ENCODE measurements around the gene UTP11.

The UTP11 gene

DNA sequence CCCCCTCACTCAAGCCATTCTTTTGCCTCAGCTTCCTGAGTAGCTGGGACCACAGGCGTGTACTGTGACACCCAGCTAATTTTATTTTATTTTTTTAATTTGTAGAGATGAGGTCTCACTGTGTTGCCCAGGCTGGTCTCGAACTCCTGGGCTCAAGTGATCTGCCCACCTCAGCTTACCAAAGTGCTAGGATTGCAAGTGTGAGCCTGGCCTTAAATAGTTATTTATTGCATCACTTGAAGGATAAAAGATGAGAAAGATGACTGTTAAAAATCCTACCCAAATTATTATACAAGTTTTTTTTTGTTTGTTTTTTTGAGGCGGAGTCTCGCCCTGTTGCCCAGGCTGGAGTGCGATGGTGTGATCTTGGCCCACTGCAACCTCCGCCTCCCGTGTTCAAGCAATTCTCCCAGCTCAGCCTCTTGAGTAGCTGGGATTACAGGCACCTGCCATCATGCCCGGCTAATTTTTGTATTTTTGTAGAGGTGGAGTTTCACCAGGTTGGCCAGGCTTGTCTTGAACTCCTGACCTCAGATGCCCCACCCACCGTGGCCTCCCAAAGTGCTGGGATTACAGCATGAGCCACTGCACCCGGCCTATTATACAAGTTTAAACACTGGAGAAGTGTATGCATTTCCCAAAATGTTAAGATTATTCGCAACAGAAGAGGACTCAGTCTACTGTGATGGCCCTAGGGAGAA, 2.3 kb downstream of the UTP11 start:
- TF ChIP-seq, protein P1, sequence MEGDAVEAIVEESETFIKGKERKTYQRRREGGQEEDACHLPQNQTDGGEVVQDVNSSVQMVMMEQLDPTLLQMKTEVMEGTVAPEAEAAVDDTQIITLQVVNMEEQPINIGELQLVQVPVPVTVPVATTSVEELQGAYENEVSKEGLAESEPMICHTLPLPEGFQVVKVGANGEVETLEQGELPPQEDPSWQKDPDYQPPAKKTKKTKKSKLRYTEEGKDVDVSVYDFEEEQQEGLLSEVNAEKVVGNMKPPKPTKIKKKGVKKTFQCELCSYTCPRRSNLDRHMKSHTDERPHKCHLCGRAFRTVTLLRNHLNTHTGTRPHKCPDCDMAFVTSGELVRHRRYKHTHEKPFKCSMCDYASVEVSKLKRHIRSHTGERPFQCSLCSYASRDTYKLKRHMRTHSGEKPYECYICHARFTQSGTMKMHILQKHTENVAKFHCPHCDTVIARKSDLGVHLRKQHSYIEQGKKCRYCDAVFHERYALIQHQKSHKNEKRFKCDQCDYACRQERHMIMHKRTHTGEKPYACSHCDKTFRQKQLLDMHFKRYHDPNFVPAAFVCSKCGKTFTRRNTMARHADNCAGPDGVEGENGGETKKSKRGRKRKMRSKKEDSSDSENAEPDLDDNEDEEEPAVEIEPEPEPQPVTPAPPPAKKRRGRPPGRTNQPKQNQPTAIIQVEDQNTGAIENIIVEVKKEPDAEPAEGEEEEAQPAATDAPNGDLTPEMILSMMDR (IDR thresholded peaks at IDR 0.05; ENCODE audit: low read depth, low read length) = no peak
- H3K36me3 ChIP-seq = peaks cover 56% of the 10 kb centered on the region
- no peak overlapping the region for H3K4me3 ChIP-seq (ENCODE audit: low read depth, low read length)
- no peaks in the 10 kb centered on the region for H3K27me3 ChIP-seq (ENCODE audit: insufficient read depth, low read depth, severe bottlenecking)
- no peak for DNase-seq
- peaks cover 3% of the 10 kb centered on the region for H3K9me3 ChIP-seq (ENCODE audit: severe bottlenecking)
- peak overlapping the region; percentile 97 for H3K27ac ChIP-seq

GRCh38 chr1:38015978-38016725, 3.6 kb downstream of the UTP11 start:
- Histone ChIP-seq H3K9me3 (ENCODE audit: severe bottlenecking) (peaks cover 3% of the 10 kb centered on the region), H3K4me3 (ENCODE audit: low read depth, low read length) (no peak overlapping the region), H3K27ac (no peak overlapping the region), H3K36me3 (peaks cover 69% of the 10 kb centered on the region), H3K27me3 (ENCODE audit: insufficient read depth, low read depth, severe bottlenecking) (no peaks in the 10 kb centered on the region)
- DNase-seq = no peak
- TF ChIP-seq, protein P1 (IDR thresholded peaks at IDR 0.05; ENCODE audit: low read depth, low read length) = no peak

- no peaks in the 10 kb centered on the region for H3K9me3 ChIP-seq (ENCODE audit: severe bottlenecking)
- H3K36me3 ChIP-seq = peaks cover 95% of the 10 kb centered on the region
- peak overlapping the region; percentile 18; the same call in 1 of the 2 replicates for H3K27ac ChIP-seq
- no peak for DNase-seq
- no peak overlapping the region for H3K4me3 ChIP-seq (ENCODE audit: low read depth, low read length)
- TF ChIP-seq, protein P1 (IDR thresholded peaks at IDR 0.05; ENCODE audit: low read depth, low read length) = peak; percentile 43
- no peaks in the 10 kb centered on the region for H3K27me3 ChIP-seq (ENCODE audit: insufficient read depth, low read depth, severe bottlenecking)
These were observed 6.4 kb downstream of the UTP11 start for GRCh38 chr1:38018864-38019343.

- TF ChIP-seq, protein P1 (IDR thresholded peaks at IDR 0.05; ENCODE audit: low read depth, low read length) = no peak
- no peaks in the 10 kb centered on the region for H3K27me3 ChIP-seq (ENCODE audit: insufficient read depth, low read depth, severe bottlenecking)
- no peak for DNase-seq
- no peak overlapping the region for H3K4me3 ChIP-seq (ENCODE audit: low read depth, low read length)
- H3K27ac ChIP-seq = no peak overlapping the region
- H3K36me3 ChIP-seq = peaks cover 94% of the 10 kb centered on the region
- H3K9me3 ChIP-seq (ENCODE audit: severe bottlenecking) = no peaks in the 10 kb centered on the region
These were observed 7.9 kb downstream of the UTP11 start for GRCh38 chr1:38020396-38020795.

DNA sequence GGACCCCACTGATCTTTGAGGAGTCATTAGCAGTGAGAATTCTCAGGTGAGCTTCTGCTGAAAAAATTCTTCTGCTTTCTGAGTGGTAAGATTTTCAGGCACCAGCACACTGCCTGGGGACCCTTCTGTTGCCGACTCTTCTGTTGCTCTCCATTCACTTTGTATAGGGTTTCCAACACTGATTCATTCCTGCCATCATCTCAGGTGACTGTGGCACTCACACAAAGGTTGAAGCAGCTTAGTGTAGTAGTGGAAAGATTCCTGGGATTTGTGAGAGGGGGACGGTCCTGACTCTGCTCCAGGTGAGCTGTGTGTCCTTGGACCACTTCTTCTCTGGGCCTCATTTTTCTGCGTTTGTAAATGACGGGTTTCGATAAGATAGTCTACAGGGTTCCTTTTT, 9.4 kb downstream of the UTP11 start:
- Histone ChIP-seq H3K4me3 (ENCODE audit: low read depth, low read length) (no peak overlapping the region), H3K36me3 (peaks cover 89% of the 10 kb centered on the region)
- TF ChIP-seq, protein P1 (IDR thresholded peaks at IDR 0.05; ENCODE audit: low read depth, low read length) = no peak

More for the DNA sequence above, 9.4 kb downstream of the UTP11 start:
- no peak for DNase-seq
- Histone ChIP-seq H3K27me3 (ENCODE audit: insufficient read depth, low read depth, severe bottlenecking) (no peaks in the 10 kb centered on the region), H3K9me3 (ENCODE audit: severe bottlenecking) (no peaks in the 10 kb centered on the region), H3K27ac (no peak overlapping the region)
